ENCODE data around the gene NFIA.

Gene NFIA

GRCh38 chr1:61480273-61480935, 398.0 kb downstream of the NFIA start:
- no peak for DNase-seq

DNA sequence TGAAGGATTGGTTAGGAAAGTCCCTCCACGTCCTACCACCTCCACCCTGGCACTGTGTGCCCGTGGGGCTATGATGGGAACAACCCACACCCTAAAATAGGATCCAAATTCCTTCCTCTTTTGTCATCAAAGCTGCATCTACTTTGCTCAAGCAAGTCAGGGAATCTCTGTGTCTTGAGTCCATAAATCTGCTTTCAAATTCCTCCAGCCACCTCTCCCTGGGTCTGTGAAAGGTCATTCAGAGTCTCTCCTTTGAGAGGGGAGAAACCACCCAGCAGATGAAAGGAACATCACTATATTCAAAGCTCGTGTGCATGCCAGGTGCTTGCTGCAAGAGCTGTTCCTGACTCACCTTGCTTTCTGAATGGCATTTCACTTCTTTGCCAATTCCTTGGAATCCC, 399.0 kb downstream of the NFIA start:
- no peak for DNase-seq

DNA sequence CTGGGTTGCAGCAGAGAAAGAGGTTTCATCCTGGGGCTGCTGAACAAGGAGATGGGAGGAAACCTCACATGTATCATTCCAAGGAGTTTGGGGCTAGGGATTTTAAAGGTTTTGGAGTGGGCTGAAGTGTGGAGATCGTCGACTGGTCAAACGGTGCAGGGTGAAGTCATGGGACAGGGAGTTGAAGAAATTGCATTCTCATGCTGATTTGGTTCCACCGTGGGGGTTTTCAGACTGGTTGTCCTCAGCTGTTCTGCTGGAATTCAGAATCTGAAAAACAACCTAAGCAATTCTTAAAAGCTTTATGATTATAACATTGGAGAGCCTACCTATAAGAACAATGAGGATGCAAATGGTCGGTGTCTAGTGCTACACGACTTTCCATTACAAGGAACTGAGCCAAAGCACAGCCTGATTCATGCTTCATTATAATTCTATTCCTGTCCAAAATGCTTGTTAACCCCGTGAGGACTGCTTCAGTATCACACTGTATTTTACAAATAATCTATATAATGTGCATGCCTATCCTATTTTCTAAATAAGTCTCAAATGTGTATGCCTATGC, 399.9 kb downstream of the NFIA start:
- DNase-seq = no peak

DNA sequence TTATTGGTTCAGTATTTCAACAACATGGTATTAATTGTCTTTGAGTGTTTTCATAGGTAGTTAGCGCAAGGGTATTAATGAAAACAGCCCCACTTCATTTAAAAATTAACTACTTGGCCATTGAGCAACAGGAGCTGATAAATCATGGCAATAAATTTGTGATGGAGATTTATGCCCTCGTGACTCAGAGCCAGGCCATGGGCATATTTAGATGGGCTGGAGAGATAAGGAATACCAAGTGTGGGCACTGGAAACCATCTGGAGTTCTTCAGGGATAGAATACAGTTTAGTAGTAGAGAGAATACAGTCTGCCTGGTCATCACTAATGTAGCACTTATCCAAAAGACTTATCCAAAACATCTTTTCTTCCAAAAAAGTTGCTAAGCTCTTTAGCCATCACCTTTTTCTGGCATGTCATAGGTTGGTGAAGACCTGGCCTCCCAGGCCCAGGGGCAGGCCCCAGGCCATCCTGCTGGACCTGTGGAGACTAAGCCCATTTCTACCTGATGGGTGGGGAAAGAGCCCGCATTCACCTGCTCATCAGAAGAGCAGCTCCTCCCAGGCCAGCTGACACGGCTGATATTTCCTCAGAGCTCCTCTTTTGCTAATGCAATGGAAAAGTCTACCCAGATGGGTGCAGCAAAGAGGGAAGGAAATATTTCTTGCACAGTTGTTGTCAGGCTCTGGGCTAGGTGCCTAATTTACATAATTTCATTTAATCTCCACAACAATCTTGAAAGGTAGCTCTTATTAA, 404.6 kb downstream of the NFIA start:
- no peak for DNase-seq

GRCh38 chr1:61487801-61488200, 405.4 kb downstream of the NFIA start:
- DNase-seq = no peak

GRCh38 chr1:61490924-61491323, 408.6 kb downstream of the NFIA start:
- no peak for DNase-seq

- no peak for DNase-seq
Observed at GRCh38 chr1:61491497-61491896, 409.1 kb downstream of the NFIA start.

- no peak for DNase-seq
Observed at GRCh38 chr1:61494000-61494399, 411.6 kb downstream of the NFIA start.

DNA sequence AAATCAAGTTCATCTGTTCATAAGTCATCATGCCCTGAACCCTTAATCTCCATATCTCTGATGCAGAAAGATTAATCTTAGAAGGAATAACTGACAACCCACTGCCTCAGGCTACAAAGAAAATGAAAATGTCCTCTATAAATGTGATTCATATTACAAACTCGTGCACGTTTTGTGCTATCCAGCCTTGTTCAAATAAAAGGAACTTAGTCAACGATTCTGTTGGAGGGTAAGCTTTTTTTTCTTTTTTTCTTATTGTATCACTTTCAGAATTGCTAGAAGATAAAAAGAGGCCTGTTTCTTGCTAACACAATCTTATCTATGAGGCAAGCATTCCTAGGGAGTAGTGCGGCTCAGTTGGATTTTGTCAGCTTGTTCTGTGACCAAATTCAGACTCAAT, 414.1 kb downstream of the NFIA start:
- DNase-seq = no peak

GRCh38 chr1:61497013-61497412, 414.7 kb downstream of the NFIA start:
- DNase-seq = no peak

- DNase-seq = no peak
Observed at GRCh38 chr1:61498342-61498741, 416.0 kb downstream of the NFIA start.

- no peak for DNase-seq
Observed at GRCh38 chr1:61501971-61502916, 419.9 kb downstream of the NFIA start.

GRCh38 chr1:61504305-61504704, 421.9 kb downstream of the NFIA start:
- DNase-seq = no peak

GRCh38 chr1:61504852-61505390, 422.6 kb downstream of the NFIA start:
- DNase-seq = no peak

DNA sequence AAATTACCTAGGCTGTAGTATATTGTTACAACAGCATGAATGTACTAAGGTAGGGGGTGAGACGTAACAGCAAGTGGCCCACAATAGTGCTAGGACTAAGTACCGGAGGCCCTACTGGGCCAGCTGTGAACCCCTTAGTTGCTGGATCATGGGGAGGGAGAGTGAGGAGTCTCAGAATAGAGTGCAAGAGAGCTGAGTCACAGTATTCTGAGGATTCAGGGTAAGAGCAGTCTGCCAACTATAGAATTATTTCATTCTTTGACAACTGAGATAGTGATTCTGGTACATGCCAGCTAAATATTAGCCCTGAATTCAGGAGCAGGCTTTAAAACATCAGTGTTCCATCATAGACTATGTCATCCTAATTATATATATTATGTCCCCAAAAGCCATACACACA, 423.9 kb downstream of the NFIA start:
- no peak for DNase-seq

DNA sequence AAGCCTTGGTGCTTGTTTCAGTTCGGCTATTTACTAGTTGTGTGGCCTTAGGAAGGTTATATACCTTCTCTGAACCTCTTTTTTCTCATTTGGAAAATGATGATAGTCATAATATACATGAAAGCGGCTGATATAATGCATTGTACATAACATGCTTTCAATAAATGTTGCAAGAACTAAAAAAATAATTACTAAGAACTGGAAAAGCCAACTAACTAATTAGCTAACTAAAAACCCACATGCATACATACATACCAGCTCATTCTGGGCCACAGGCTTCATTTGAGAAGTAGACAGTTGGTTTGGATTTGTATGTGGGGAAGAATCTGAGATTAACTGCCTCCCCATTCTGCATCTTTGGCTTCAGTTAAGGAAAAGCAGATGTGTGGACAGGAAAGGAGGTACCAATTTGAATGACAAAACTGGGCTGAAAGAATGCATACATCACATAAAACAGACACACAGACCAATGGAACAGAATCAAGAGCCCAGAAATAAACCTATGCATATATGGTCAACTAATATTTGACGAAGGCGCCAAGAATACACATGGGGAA, 424.7 kb downstream of the NFIA start:
- no peak for DNase-seq
